Lower leg skin (tissue), 4 donors: ENCODE results near the gene FHOD3. TPM values are rescaled to one million over a fixed set of nuclear protein-coding genes. Genes with fewer than 3 reads are reported as not detected.
"Not testable (repeated sequence)": the region's sequence is repeated elsewhere in the genome, so short reads cannot be mapped to it uniquely, and the experiment has no call there.

Experiments used
- DNase-seq, 2 donors: peaks; one replicate each; pipeline ENCODE4 v3.0.0-alpha.2; 2019; ENCODE audit warnings: low spot score in 2 of 2
- H3K4me3 ChIP-seq: fragments of 200-600 bp; sonication (generic); 2 replicates; pipeline ENCODE4 v1.5.1; 2017; ENCODE audit warnings: mild to moderate bottlenecking, low read depth; ENCODE audit not compliant: poor library complexity, severe bottlenecking
- CTCF ChIP-seq, 3 donors: fragments of 450-650 bp; IDR thresholded peaks; one replicate each; pipeline ENCODE4 v1.5.1; 2016; ENCODE audit warnings: antibody characterized with exemption in 3 of 3, mild to moderate bottlenecking in 3 of 3, moderate library complexity in 2 of 3
- POLR2A ChIP-seq, 2 donors: fragments of 450-650 bp; IDR thresholded peaks; one replicate each; pipeline ENCODE4 v1.6.1; 2016 to 2017; ENCODE audit warnings: antibody characterized with exemption in 2 of 2, mild to moderate bottlenecking in 1 of 2, moderate library complexity in 1 of 2
- WGBS, 2 donors: methylation state at CpG; one replicate each; pipeline ENCODE4 v1.1.5; 2018; 5-methylcytosine and 5-hydroxymethylcytosine counted together
- intact Hi-C: fragments of 100-400 bp; cut with DNase I; formaldehyde crosslinking; loops from one replicate; pipeline ENCODE4 v1.15.0; 2023; ENCODE audit warnings: low total_unique reads
- total RNA-seq, 4 donors: library from RNA; depleted of rRNA; stranded (reverse); fragments of >200 nt; gene quantifications; one replicate each; pipeline ENCODE4 v1.1.0, GENCODE V29; 2016

FHOD3 gene
- total RNA-seq, 4 donors from 2014 or later = 5.3 to 15.1 (median 7.8) TPM

GRCh38 chr18:36350839-36351469 lies 53.4 kb downstream of the FHOD3 start:
- TF ChIP-seq CTCF (IDR thresholded peaks at IDR 0.05) = no peak
- no peak for TF ChIP-seq POLR2A (IDR thresholded peaks at IDR 0.05)
- WGBS, 2 donors = 81% methylated on average over 9 of the region's 9 CpGs
- no peak overlapping the region for H3K4me3 ChIP-seq
- intact Hi-C loops = no loop called here
- DNase-seq = no peak

GRCh38 chr18:36352384-36352783 lies 54.9 kb downstream of the FHOD3 start:
- 20 to 36% methylated on average over 3 of the region's 3 CpGs for WGBS, 2 donors

GRCh38 chr18:36354989-36355388 lies 57.5 kb downstream of the FHOD3 start:
- no peak for DNase-seq
- no peak overlapping the region for H3K4me3 ChIP-seq
- intact Hi-C loops = no loop called here
- TF ChIP-seq POLR2A (IDR thresholded peaks at IDR 0.05) (no peak), CTCF (IDR thresholded peaks at IDR 0.05) (no peak)
- WGBS, 2 donors = 88 to 90% methylated on average over 5 of the region's 5 CpGs

More at GRCh38 chr18:36352384-36352783, 54.9 kb downstream of the FHOD3 start:
- H3K4me3 ChIP-seq = no peak overlapping the region
- intact Hi-C loops = no loop called here
- TF ChIP-seq CTCF (IDR thresholded peaks at IDR 0.05) = no peak
- TF ChIP-seq POLR2A (IDR thresholded peaks at IDR 0.05) = no peak
- DNase-seq = no peak

GRCh38 chr18:36355511-36355910 lies 58.0 kb downstream of the FHOD3 start:
- 84 to 89% methylated on average over 7 of the region's 7 CpGs for WGBS, 2 donors
- TF ChIP-seq POLR2A (IDR thresholded peaks at IDR 0.05) = no peak
- no peak for TF ChIP-seq CTCF (IDR thresholded peaks at IDR 0.05)
- intact Hi-C loops = no loop called here
- no peak for DNase-seq
- no peak overlapping the region for H3K4me3 ChIP-seq

- DNase-seq, H3K4me3 ChIP-seq, intact Hi-C loops: not testable (repeated sequence)
- WGBS, 2 donors = 89 to 92% methylated on average over 6 of the region's 6 CpGs
Observed at GRCh38 chr18:36356741-36357140, 59.2 kb downstream of the FHOD3 start.

- DNase-seq = no peak
- 86 to 89% methylated on average over 1 of the region's 1 CpG for WGBS, 2 donors
Observed at GRCh38 chr18:36358141-36358540, 60.6 kb downstream of the FHOD3 start.

More at GRCh38 chr18:36358141-36358540, 60.6 kb downstream of the FHOD3 start:
- TF ChIP-seq CTCF (IDR thresholded peaks at IDR 0.05) (no peak), POLR2A (IDR thresholded peaks at IDR 0.05) (no peak)
- intact Hi-C loops = no loop called here
- H3K4me3 ChIP-seq = no peak overlapping the region
